DOHH2 (cell line): ENCODE data around the gene CYP2D6.
"Not testable (repeated sequence)": the region's sequence is repeated elsewhere in the genome, so short reads cannot be mapped to it uniquely, and the experiment has no call there.

Source experiments
- CTCF ChIP-seq: fragments of 200-600 bp; sonication (generic); IDR thresholded peaks from one replicate; pipeline ENCODE4 v1.5.1; 2014; ENCODE audit warnings: antibody characterized with exemption, mild to moderate bottlenecking, low read depth, low read length; ENCODE audit not compliant: poor library complexity, severe bottlenecking
- EZH2phosphoT487 ChIP-seq: fragments of 200-600 bp; sonication (generic); IDR thresholded peaks from 2 replicates; pipeline ENCODE4 v1.6.1; 2017; ENCODE audit warnings: borderline replicate concordance, mild to moderate bottlenecking, antibody characterized with exemption, low read length, moderate library complexity, mixed read lengths

GRCh38 chr22:42130182-42130581 is 428 bp downstream of the CYP2D6 start:
- not testable (repeated sequence) for TF ChIP-seq CTCF, EZH2phosphoT487
